ENCODE measurements around the gene PSMA5. TPM values are rescaled to one million over a fixed set of nuclear protein-coding genes. Genes with fewer than 3 reads are reported as not detected.

PSMA5 gene
- total RNA-seq, 1 donor from 2014 or later, result 99.8 TPM

GRCh38 chr1:109443476-109443875 lies 17.2 kb upstream of the PSMA5 start:
- Mint-ChIP-seq H3K9me3 (no peaks in the 10 kb centered on the region), H3K27me3 (ENCODE audit: low read depth) (peaks cover 34% of the 10 kb centered on the region)
- no peak for TF ChIP-seq CTCF (conservative IDR thresholded peaks at IDR 0.05)

GRCh38 chr1:109441069-109441468 lies 14.8 kb upstream of the PSMA5 start:
- H3K27me3 Mint-ChIP-seq (ENCODE audit: low read depth), result peaks cover 12% of the 10 kb centered on the region

More at GRCh38 chr1:109443476-109443875, 17.2 kb upstream of the PSMA5 start:
- no peak for DNase-seq (ENCODE audit: low read depth, low spot score)
- H3K36me3 Mint-ChIP-seq (ENCODE audit: low read depth), result no peaks in the 10 kb centered on the region
- H3K4me3 Mint-ChIP-seq, result no peak overlapping the region
- H3K4me1 Mint-ChIP-seq, result no peaks in the 10 kb centered on the region
- H3K27ac Mint-ChIP-seq (ENCODE audit: unreplicated experiment), result no peak overlapping the region

GRCh38 chr1:109438798-109439297 lies 12.6 kb upstream of the PSMA5 start:
- H3K9me3 Mint-ChIP-seq, result peaks cover 6% of the 10 kb centered on the region
- H3K36me3 Mint-ChIP-seq (ENCODE audit: low read depth), result peaks cover 5% of the 10 kb centered on the region
- no peak overlapping the region for H3K27ac Mint-ChIP-seq (ENCODE audit: unreplicated experiment)
- no peak for TF ChIP-seq CTCF (conservative IDR thresholded peaks at IDR 0.05)
- H3K27me3 Mint-ChIP-seq (ENCODE audit: low read depth), result peaks cover 3% of the 10 kb centered on the region
- H3K4me1 Mint-ChIP-seq, result no peaks in the 10 kb centered on the region
- DNase-seq (ENCODE audit: low read depth, low spot score), result no peak
- H3K4me3 Mint-ChIP-seq, result no peak overlapping the region

More at GRCh38 chr1:109441069-109441468, 14.8 kb upstream of the PSMA5 start:
- Mint-ChIP-seq H3K9me3 (no peaks in the 10 kb centered on the region), H3K4me1 (no peaks in the 10 kb centered on the region), H3K4me3 (no peak overlapping the region), H3K36me3 (ENCODE audit: low read depth) (no peaks in the 10 kb centered on the region), H3K27ac (ENCODE audit: unreplicated experiment) (no peak overlapping the region)
- DNase-seq (ENCODE audit: low read depth, low spot score), result no peak
- no peak for TF ChIP-seq CTCF (conservative IDR thresholded peaks at IDR 0.05)

GRCh38 chr1:109434484-109434883 lies 8.2 kb upstream of the PSMA5 start:
- Mint-ChIP-seq H3K4me1 (no peaks in the 10 kb centered on the region), H3K9me3 (peaks cover 17% of the 10 kb centered on the region), H3K4me3 (no peak overlapping the region), H3K27me3 (ENCODE audit: low read depth) (peaks cover 3% of the 10 kb centered on the region), H3K36me3 (ENCODE audit: low read depth) (peaks cover 5% of the 10 kb centered on the region), H3K27ac (ENCODE audit: unreplicated experiment) (no peak overlapping the region)
- TF ChIP-seq CTCF (conservative IDR thresholded peaks at IDR 0.05), result no peak
- no peak for DNase-seq (ENCODE audit: low read depth, low spot score)

GRCh38 chr1:109433322-109433721 lies 7.1 kb upstream of the PSMA5 start:
- Mint-ChIP-seq H3K36me3 (ENCODE audit: low read depth) (peaks cover 5% of the 10 kb centered on the region), H3K27me3 (ENCODE audit: low read depth) (peaks cover 3% of the 10 kb centered on the region), H3K27ac (ENCODE audit: unreplicated experiment) (no peak overlapping the region), H3K9me3 (peaks cover 17% of the 10 kb centered on the region), H3K4me3 (no peak overlapping the region), H3K4me1 (no peaks in the 10 kb centered on the region)
- no peak for TF ChIP-seq CTCF (conservative IDR thresholded peaks at IDR 0.05)
- DNase-seq (ENCODE audit: low read depth, low spot score), result no peak
